ENCODE measurements around the gene TFB1M.

The TFB1M gene

GRCh38 chr6:155263373-155264063 lies 50.8 kb downstream of the TFB1M start, which contains the start of gene CLDN20:
TSS of gene CLDN20 (plus strand) at chr6:155264013. CDS start at chr6:155275720, 11,707 bp downstream.
- no peak for DNase-seq (ENCODE audit: low read depth)

DNA sequence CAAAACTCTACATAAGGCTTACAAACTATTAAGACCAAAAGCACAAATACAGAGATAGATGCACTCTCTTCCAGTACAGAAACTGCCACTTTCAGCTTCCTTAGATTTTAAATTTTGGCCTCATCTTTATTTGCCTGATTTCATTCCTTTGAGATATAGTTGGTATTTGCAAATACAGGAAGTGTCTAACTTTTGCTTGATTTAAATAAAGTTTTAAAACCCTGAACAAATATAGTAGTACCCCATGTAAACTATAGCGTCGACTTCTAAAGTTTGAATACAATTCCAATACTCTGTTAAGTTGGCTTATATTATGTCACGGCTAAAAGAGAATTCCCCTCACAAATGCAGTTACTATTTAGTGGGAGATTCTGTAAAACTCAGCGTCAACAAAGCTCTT lies 51.6 kb downstream of the TFB1M start:
- no peak for DNase-seq (ENCODE audit: low read depth)

DNA sequence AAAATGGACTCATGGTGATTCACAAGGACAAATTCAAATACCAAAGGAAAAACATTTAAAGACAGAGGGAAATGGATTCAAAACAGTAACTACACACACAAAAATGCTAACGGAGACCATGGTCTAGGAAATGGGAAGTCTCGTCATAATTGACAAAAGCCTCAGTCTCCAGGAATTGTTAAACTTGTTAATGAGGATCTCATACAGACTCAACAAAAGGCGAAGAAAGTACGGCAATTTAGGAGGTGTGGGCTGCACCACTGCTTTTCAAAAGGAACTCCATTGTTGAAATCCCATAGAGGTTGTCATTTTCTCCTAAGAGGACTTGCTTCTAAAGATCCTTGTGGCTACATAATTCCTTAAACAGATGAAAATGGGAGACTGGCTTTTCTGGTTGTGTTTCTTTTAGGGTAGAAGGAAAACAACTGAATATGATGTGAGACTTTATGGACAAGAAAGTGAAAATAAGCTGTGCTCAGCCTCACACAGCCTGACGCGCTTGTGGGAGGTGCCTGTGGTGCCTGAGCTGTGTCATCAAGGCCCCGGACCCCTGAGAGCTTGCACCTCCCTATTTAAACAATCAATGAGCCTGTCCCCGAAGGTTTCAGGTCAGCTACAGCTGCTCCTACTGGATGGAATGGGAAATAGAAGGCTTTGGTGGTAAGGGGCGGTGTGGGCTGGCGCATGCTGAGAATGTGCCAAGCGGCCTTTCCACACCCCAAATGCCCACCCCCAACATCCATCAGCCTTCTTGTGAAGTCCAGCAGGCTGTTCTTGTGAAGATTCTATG lies 53.0 kb downstream of the TFB1M start:
- no peak for DNase-seq (ENCODE audit: low read depth)

GRCh38 chr6:155260686-155261085 lies 53.6 kb downstream of the TFB1M start:
- no peak for DNase-seq (ENCODE audit: low read depth)

GRCh38 chr6:155259897-155260296 lies 54.4 kb downstream of the TFB1M start:
- no peak for DNase-seq (ENCODE audit: low read depth)

DNA sequence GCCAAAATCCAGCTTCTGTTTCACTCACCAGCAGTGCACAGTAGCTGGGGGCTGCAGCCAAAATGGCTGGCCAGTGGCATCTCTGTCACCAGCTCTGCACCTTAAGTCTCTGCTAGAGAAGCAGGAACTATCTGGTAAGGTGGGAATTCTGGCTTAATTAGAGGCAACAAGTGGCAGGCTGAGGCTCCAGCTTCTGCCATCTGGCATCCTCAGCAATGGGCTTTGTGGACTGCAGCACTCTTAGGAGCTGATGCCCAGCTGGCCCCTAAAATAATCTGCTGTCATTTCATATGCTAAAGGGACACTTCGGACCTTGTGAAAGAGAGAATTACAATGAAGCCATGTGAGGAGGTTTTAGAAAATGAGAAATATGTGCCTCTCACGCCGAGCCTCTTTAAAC lies 55.1 kb downstream of the TFB1M start:
- no peak for DNase-seq (ENCODE audit: low read depth)

GRCh38 chr6:155257796-155258195 lies 56.5 kb downstream of the TFB1M start:
- no peak for DNase-seq (ENCODE audit: low read depth)

GRCh38 chr6:155256122-155256795 lies 58.0 kb downstream of the TFB1M start:
- DNase-seq (ENCODE audit: low read depth): no peak

GRCh38 chr6:155254139-155254538 lies 60.1 kb downstream of the TFB1M start:
- no peak for DNase-seq (ENCODE audit: low read depth)

- DNase-seq (ENCODE audit: low read depth): no peak
Observed at GRCh38 chr6:155253337-155253736, 60.9 kb downstream of the TFB1M start.

DNA sequence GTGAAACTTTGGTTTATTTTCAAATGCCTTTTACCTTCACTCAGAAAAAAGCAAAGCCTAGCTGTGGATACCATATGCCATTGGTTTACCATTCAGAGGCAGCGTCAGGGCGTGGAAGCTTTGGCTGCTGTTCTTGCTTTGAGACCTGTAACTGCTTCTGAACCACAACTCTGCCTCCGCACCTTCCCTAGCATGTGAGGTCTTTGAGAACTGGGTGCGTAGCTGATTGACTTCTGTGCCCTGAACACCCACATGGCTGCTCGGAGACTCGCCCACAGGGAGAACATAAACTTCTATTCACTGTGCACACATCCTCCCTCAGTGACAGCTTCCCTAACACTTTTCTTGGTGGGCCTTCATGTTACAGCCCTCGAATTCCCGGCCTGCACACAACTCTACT lies 61.7 kb downstream of the TFB1M start:
- no peak for DNase-seq (ENCODE audit: low read depth)

DNA sequence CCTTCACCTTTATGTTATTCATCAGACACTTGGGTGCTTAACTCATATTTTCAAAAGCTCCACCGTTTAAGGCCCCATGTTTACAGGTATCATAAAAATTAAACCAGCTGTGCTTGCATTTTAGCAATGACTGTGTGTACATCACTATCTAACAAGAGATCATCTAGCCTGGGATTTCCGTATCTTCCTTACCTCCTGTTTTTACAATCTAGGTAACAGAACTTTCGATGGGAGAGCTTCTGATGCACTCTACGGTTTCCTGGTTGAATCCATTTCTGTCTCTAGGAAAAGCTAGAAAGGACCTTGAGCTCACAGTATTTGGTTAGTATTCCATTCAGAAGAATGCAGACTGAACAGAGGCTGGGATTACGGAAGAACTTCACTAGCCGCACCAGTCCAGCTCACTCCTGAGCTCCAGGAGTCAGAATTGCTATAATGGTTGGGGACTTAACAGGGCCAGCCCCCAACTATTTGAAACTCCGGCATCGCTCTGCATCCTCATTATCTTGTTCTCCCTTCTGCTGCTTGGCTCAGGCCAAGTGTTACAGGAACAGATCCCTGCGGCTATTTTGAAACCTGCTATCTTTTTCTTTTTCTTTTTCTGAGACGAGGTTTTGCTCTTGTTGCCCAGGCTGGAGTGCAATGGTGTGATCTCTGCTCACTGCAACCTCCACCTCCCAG lies 63.4 kb downstream of the TFB1M start:
- DNase-seq (ENCODE audit: low read depth): no peak

- DNase-seq (ENCODE audit: low read depth): no peak
Observed at GRCh38 chr6:155248008-155249001, 66.0 kb downstream of the TFB1M start.

GRCh38 chr6:155247618-155248007 lies 66.7 kb downstream of the TFB1M start:
- no peak for DNase-seq (ENCODE audit: low read depth)

DNA sequence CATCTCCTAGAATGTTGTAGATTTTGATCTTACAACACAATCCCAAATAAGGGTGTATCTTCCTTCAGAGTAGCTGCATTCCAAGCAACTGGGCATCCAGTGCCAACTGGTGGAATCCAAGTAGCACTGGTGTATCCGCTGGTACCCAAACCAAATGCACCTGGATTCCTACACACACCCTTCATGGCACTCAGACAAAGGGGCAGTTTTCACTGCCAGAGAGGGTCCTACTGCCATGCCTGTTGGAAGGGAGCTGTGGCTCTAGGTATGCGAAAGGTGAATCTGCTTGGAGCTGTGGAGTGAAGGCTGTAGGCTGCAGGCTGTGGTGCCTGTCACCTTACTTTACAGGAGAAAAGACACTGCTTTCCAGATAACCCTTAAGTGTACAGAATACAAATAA lies 67.5 kb downstream of the TFB1M start:
- DNase-seq (ENCODE audit: low read depth): no peak

DNA sequence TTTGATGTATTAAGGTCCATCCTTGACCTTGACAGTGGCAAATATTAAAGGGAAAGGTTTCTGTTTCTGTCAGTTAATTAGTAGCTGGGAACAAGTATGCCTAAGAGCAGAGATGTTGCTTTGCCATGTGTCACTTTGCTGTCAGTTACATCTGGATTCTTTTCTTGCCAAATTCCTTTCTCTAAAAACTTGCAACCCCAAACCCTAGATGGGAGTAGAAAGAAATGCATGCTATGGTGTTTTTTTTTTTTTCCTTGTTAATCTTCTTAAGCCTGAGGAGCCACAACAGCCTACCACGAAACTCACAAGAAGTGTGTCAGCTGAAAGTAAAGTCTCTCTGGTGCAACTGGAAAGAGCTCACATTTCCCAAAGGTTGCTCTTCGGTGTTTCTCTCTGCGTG lies 68.5 kb downstream of the TFB1M start:
- no peak for DNase-seq (ENCODE audit: low read depth)

GRCh38 chr6:155245193-155245592 lies 69.1 kb downstream of the TFB1M start:
- no peak for DNase-seq (ENCODE audit: low read depth)

- DNase-seq (ENCODE audit: low read depth): no peak
Observed at GRCh38 chr6:155244434-155244833, 69.8 kb downstream of the TFB1M start.

DNA sequence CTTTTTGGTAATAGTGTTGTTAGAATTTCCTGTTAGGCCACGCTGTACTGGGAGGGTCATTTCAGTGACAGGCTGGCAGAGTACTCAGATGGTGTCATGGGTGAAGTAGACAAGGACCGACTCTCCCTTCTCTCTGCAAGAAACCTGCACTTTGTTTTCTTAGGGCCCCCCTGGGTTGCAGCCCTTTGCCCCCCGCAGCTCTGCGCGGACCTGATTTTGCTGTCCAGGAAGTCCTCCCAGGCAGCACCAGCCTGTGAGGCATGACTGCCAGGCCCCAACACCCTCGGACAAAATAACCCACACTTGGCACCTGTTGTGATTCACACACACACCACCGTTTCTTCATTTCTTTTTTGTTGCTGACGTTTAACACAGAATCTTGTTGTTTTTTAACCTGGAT lies 72.3 kb downstream of the TFB1M start:
- no peak for DNase-seq (ENCODE audit: low read depth)

GRCh38 chr6:155240905-155241600 lies 73.2 kb downstream of the TFB1M start:
- DNase-seq (ENCODE audit: low read depth): no peak

- DNase-seq (ENCODE audit: low read depth): no peak
Observed at GRCh38 chr6:155237613-155238012, 76.7 kb downstream of the TFB1M start.

Measured in non-pigmented ciliary epithelial cell (primary cell).